Measurements from ENCODE around the gene FAM204A.

The FAM204A gene

DNA sequence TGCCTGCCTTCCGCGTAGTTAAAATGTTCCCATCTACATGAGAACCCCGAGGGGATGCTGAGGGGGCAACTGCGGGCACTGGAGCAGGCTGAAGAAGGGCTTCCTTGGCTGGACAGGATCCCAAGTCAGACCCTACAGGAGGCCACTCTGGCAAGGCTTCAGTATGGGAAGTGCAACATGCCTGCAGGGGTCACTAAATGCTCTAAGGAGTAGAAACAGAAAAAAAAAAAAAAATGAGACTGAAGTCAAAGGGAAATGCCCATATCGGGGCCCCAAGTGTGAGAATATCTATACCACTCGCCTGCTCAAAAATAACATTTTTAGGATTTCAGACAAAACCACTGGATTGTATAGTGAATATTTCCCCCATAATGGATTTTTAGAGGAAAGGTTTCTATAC is 33.5 kb downstream of the FAM204A start:
- peaks cover 16% of the 10 kb centered on the region for H3K36me3 ChIP-seq (ENCODE audit: insufficient read depth, low read length)
- H3K27me3 ChIP-seq (ENCODE audit: insufficient read depth, low read length) = no peaks in the 10 kb centered on the region
- peaks cover 22% of the 10 kb centered on the region for H3K4me1 ChIP-seq (ENCODE audit: control insufficient read depth, insufficient read depth, low read length, unreplicated experiment)
- H3K4me3 ChIP-seq (ENCODE audit: low read depth, low read length) = no peak overlapping the region
- no peak overlapping the region for H2AFZ ChIP-seq (ENCODE audit: low read length, unreplicated experiment)
- H3K79me2 ChIP-seq (ENCODE audit: control insufficient read depth, insufficient read depth, low read length, unreplicated experiment) = no peaks in the 10 kb centered on the region
- no peak overlapping the region for H3K27ac ChIP-seq (ENCODE audit: low read depth, low read length)

DNA sequence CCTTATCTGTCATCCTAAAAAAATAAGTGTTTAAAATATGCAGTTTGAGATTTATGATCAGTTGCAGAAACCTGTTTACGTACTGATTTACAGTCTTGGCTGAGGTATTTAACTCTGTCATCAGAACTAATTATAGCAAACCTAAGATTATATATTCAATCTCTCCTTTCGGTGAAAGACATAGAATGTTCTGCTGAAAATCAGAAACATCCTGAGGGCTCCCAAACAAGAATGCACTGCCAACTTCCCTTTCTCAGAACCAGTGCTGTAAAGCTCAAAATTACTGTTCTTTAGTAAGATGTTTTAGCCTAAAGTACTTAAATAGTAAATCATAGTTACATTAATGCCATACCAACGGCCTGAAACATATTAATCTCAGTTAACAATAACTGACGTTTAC is 34.3 kb downstream of the FAM204A start:
- H3K36me3 ChIP-seq (ENCODE audit: insufficient read depth, low read length) = peaks cover 15% of the 10 kb centered on the region
- H3K4me3 ChIP-seq (ENCODE audit: low read depth, low read length) = no peak overlapping the region
- H3K79me2 ChIP-seq (ENCODE audit: control insufficient read depth, insufficient read depth, low read length, unreplicated experiment) = no peaks in the 10 kb centered on the region
- no peak overlapping the region for H3K27ac ChIP-seq (ENCODE audit: low read depth, low read length)
- H3K27me3 ChIP-seq (ENCODE audit: insufficient read depth, low read length) = no peaks in the 10 kb centered on the region
- peaks cover 22% of the 10 kb centered on the region for H3K4me1 ChIP-seq (ENCODE audit: control insufficient read depth, insufficient read depth, low read length, unreplicated experiment)
- no peak overlapping the region for H2AFZ ChIP-seq (ENCODE audit: low read length, unreplicated experiment)

DNA sequence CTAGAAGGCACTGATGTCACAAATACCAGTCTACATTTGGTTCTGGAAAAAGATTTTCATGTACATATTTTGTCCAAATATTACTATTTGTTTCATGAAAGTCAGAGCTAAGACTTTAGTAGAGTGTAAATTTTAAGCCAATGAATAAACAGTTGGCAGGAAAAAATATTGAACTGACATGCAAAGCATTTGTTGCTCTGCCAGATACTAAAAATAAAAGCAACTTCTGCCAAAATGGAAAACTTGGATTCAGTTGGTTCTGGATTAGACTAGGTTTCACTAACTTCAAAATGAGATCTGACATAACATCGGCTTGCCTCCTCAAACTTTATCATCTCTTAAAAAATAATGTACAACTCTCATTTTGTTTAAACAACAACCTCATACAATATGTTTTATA is 34.9 kb downstream of the FAM204A start:
- no peaks in the 10 kb centered on the region for H3K79me2 ChIP-seq (ENCODE audit: control insufficient read depth, insufficient read depth, low read length, unreplicated experiment)
- H3K27me3 ChIP-seq (ENCODE audit: insufficient read depth, low read length) = no peaks in the 10 kb centered on the region
- peaks cover 22% of the 10 kb centered on the region for H3K4me1 ChIP-seq (ENCODE audit: control insufficient read depth, insufficient read depth, low read length, unreplicated experiment)
- peaks cover 14% of the 10 kb centered on the region for H3K36me3 ChIP-seq (ENCODE audit: insufficient read depth, low read length)
- no peak overlapping the region for H3K27ac ChIP-seq (ENCODE audit: low read depth, low read length)
- H3K4me3 ChIP-seq (ENCODE audit: low read depth, low read length) = no peak overlapping the region
- no peak overlapping the region for H2AFZ ChIP-seq (ENCODE audit: low read length, unreplicated experiment)

DNA sequence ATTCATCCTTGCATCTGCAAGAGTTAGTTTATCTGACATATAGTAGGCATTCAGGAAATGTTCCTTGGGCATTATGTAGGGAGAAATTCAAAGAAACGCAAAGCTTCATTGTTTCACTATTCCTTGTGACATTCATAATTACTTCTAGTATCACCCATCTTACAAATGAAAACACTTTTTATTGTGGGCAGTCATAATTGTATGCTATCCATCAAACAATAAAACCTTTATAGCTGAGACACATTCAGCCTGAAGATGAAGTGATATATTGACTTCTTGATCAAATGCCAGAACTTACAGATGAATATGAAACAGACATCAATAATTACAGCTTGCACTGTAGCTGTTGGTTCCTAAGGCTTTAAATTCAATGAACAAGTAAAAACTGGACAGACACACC is 36.4 kb downstream of the FAM204A start:
- Histone ChIP-seq H3K36me3 (ENCODE audit: insufficient read depth, low read length) (peaks cover 12% of the 10 kb centered on the region), H2AFZ (ENCODE audit: low read length, unreplicated experiment) (no peak overlapping the region), H3K4me1 (ENCODE audit: control insufficient read depth, insufficient read depth, low read length, unreplicated experiment) (peaks cover 12% of the 10 kb centered on the region), H3K79me2 (ENCODE audit: control insufficient read depth, insufficient read depth, low read length, unreplicated experiment) (no peaks in the 10 kb centered on the region), H3K27me3 (ENCODE audit: insufficient read depth, low read length) (no peaks in the 10 kb centered on the region), H3K27ac (ENCODE audit: low read depth, low read length) (no peak overlapping the region), H3K4me3 (ENCODE audit: low read depth, low read length) (no peak overlapping the region)

DNA sequence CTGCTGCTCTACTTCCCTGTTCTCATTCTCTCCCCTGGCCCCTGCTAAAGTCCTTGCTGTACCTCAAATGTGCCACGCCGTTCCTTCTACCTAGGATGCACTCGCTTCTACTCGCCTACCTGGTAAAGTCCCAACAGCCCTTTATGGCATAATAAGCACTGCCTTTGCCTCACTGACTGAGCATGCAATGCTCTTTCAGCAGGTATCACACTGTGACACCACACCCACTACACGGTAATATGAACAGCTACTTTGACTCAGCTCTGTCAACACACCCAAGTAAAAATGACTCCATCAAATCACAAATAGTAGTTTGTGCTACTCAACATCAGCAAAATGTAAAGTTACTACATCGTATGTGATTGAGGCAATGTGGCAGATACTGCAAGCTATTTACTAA is 37.6 kb downstream of the FAM204A start:
- H3K4me3 ChIP-seq (ENCODE audit: low read depth, low read length) = no peak overlapping the region
- no peaks in the 10 kb centered on the region for H3K27me3 ChIP-seq (ENCODE audit: insufficient read depth, low read length)
- no peaks in the 10 kb centered on the region for H3K79me2 ChIP-seq (ENCODE audit: control insufficient read depth, insufficient read depth, low read length, unreplicated experiment)
- H3K4me1 ChIP-seq (ENCODE audit: control insufficient read depth, insufficient read depth, low read length, unreplicated experiment) = peaks cover under 1% of the 10 kb centered on the region
- peaks cover 8% of the 10 kb centered on the region for H3K36me3 ChIP-seq (ENCODE audit: insufficient read depth, low read length)
- H2AFZ ChIP-seq (ENCODE audit: low read length, unreplicated experiment) = no peak overlapping the region
- H3K27ac ChIP-seq (ENCODE audit: low read depth, low read length) = no peak overlapping the region

DNA sequence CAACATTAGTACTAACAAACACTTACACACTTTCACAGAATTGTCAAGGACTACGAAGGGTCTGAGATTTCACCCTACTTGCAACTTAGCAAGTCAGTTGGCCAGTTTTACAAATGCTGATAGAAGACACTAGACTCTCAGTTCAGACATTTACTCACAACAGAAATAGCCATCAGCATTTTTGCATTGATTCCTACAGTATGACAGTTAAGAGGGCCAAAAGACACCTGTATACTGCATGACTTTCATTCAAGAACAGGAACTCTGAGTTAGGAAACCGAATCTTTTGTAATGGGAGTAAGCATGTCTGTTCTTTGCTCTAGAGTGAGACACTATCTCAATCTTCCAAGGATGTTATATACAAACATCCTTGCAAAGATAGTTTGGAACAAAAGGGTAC is 40.9 kb downstream of the FAM204A start:
- Histone ChIP-seq H2AFZ (ENCODE audit: low read length, unreplicated experiment) (no peak overlapping the region), H3K27me3 (ENCODE audit: insufficient read depth, low read length) (no peaks in the 10 kb centered on the region), H3K27ac (ENCODE audit: low read depth, low read length) (no peak overlapping the region), H3K4me1 (ENCODE audit: control insufficient read depth, insufficient read depth, low read length, unreplicated experiment) (no peaks in the 10 kb centered on the region), H3K36me3 (ENCODE audit: insufficient read depth, low read length) (0 out of 2 replicates have a peak, but pooled peaks cover under 1% of the 10 kb centered on the region), H3K4me3 (ENCODE audit: low read depth, low read length) (no peak overlapping the region), H3K79me2 (ENCODE audit: control insufficient read depth, insufficient read depth, low read length, unreplicated experiment) (no peaks in the 10 kb centered on the region)

DNA sequence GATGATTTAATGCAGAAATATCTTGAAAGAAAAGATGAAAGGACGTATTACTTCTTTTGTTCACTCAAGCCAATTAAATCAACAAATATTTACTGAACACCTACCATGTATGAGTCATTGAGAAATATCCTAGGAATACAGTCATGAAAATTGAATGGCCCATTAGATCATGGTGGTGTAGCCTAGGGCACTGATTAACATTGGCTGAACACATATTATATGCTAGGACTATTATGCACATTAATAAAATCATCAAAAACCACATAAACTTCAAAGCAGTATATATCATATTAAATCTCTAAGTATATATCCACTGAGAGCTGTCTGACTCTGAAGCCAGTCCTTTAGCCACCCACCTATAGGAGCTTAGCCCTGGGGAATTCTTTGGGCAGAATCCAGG is 41.8 kb downstream of the FAM204A start:
- H3K36me3 ChIP-seq (ENCODE audit: insufficient read depth, low read length) = no peaks in the 10 kb centered on the region
- no peaks in the 10 kb centered on the region for H3K79me2 ChIP-seq (ENCODE audit: control insufficient read depth, insufficient read depth, low read length, unreplicated experiment)
- no peaks in the 10 kb centered on the region for H3K27me3 ChIP-seq (ENCODE audit: insufficient read depth, low read length)

DNA sequence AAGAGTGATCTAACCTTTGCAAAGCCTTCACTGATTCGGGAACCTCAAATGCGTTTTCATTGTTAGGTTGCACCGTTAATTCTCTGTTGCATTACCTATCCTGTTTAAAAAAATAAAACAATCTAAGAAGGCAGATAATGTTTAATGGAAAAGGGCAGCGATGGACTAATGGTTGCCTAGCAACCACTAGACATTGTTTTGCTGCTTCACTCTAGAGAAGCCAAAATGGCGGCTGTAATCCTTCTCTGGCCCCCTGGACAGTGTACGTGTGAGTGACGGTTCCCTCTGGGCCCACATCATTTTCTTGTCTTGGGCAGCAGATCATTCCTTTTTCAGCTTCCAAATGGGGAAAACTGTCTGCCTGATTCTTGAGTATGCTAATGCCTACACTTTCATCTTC is 43.3 kb downstream of the FAM204A start:
- H3K27ac ChIP-seq (ENCODE audit: low read depth, low read length) = no peak overlapping the region
- H3K27me3 ChIP-seq (ENCODE audit: insufficient read depth, low read length) = peaks cover 13% of the 10 kb centered on the region; the same call in 1 of the 2 replicates
- H3K4me1 ChIP-seq (ENCODE audit: control insufficient read depth, insufficient read depth, low read length, unreplicated experiment) = no peaks in the 10 kb centered on the region
- H3K79me2 ChIP-seq (ENCODE audit: control insufficient read depth, insufficient read depth, low read length, unreplicated experiment) = no peaks in the 10 kb centered on the region
- no peak overlapping the region for H3K4me3 ChIP-seq (ENCODE audit: low read depth, low read length)
- no peak overlapping the region for H2AFZ ChIP-seq (ENCODE audit: low read length, unreplicated experiment)
- no peaks in the 10 kb centered on the region for H3K36me3 ChIP-seq (ENCODE audit: insufficient read depth, low read length)

More for the DNA sequence above, 41.8 kb downstream of the FAM204A start:
- Histone ChIP-seq H2AFZ (ENCODE audit: low read length, unreplicated experiment) (no peak overlapping the region), H3K4me1 (ENCODE audit: control insufficient read depth, insufficient read depth, low read length, unreplicated experiment) (no peaks in the 10 kb centered on the region), H3K27ac (ENCODE audit: low read depth, low read length) (no peak overlapping the region), H3K4me3 (ENCODE audit: low read depth, low read length) (no peak overlapping the region)

DNA sequence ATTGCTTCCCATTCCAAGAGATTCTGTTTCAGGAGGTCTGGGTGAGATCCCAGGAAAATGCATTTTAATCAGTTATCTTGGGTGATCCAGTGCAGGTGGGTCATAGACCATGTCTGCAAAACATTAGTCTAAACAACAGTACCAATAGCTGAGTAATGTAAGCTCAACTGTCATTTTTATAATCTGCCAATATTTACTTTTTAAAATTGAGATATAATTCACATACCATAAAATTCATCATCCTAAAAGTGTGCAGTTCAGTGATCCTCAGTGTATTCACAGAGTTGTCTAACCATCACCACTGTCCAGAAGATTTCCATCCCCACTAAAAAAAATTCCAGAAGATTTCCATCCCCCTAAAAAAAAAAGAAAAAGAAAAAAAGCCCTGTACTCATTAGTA is 51.0 kb downstream of the FAM204A start:
- no peaks in the 10 kb centered on the region for H3K79me2 ChIP-seq (ENCODE audit: control insufficient read depth, insufficient read depth, low read length, unreplicated experiment)
- no peak overlapping the region for H3K4me3 ChIP-seq (ENCODE audit: low read depth, low read length)
- H3K36me3 ChIP-seq (ENCODE audit: insufficient read depth, low read length) = no peaks in the 10 kb centered on the region
- no peak overlapping the region for H2AFZ ChIP-seq (ENCODE audit: low read length, unreplicated experiment)
- H3K4me1 ChIP-seq (ENCODE audit: control insufficient read depth, insufficient read depth, low read length, unreplicated experiment) = no peaks in the 10 kb centered on the region
- H3K27ac ChIP-seq (ENCODE audit: low read depth, low read length) = no peak overlapping the region
- peaks cover 81% of the 10 kb centered on the region for H3K27me3 ChIP-seq (ENCODE audit: insufficient read depth, low read length)

DNA sequence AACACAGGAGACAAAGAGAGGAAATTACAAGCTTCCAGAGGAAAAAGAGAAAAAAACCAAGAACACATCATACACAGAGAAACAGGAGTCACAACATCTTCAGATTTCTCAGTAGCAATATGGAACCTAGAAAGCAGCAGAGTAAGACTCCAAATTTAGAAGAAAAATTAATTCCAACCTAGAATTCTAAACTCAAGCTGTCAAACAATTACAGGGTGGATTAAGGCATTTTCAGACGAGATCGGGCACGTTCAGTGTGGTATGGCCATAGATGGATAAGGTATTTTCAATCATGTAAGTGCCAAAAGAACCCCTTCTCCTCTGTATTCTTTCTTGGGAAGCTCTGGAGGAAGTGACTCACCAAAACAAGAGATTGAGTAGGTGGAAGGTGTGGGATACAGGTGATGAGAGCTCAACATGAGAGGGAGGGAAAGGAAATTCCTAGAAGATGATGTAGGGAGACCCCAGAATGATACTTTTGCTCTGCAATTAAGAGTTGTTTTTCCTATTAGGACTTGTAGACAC is 51.6 kb downstream of the FAM204A start:
- no peaks in the 10 kb centered on the region for H3K79me2 ChIP-seq (ENCODE audit: control insufficient read depth, insufficient read depth, low read length, unreplicated experiment)
- no peaks in the 10 kb centered on the region for H3K36me3 ChIP-seq (ENCODE audit: insufficient read depth, low read length)
- H3K27ac ChIP-seq (ENCODE audit: low read depth, low read length) = no peak overlapping the region
- peaks cover 87% of the 10 kb centered on the region for H3K27me3 ChIP-seq (ENCODE audit: insufficient read depth, low read length)
- H3K4me3 ChIP-seq (ENCODE audit: low read depth, low read length) = no peak overlapping the region
- no peak overlapping the region for H2AFZ ChIP-seq (ENCODE audit: low read length, unreplicated experiment)
- H3K4me1 ChIP-seq (ENCODE audit: control insufficient read depth, insufficient read depth, low read length, unreplicated experiment) = no peaks in the 10 kb centered on the region

DNA sequence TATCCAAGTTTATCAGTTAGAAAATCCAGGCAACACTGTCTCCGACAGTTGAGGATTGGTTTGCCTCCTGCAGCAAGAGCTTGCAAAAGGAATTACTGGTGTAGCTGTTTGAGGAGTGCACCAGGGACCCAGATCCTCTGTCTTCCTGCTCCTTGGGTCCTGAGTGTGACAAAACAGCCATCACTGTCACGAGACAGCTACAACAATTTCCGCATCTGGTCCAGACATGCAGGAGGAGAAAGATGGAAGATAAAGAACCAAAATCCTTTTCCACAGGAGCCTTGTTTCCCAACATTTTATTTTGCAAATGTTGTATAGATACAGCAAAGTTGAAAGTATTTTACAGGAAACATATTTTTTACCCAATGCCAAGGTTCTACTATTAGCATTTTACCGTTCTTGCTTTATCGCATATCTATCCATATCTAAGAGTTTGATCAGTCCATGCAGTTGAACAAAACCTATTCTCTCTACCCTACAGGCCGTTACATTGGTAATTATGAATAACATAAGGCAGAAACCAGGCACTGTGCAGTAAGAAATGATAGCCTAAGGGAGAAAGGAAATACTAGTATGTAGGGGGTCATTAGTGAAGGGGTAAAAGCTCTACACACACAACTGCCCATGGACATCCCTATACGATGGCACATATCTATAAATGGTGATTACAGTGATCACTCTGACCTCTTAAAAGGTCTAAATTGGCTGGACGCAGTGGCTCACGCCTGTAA is 54.9 kb downstream of the FAM204A start:
- Histone ChIP-seq H2AFZ (ENCODE audit: low read length, unreplicated experiment) (no peak overlapping the region), H3K4me3 (ENCODE audit: low read depth, low read length) (no peak overlapping the region), H3K36me3 (ENCODE audit: insufficient read depth, low read length) (no peaks in the 10 kb centered on the region), H3K4me1 (ENCODE audit: control insufficient read depth, insufficient read depth, low read length, unreplicated experiment) (no peaks in the 10 kb centered on the region), H3K27me3 (ENCODE audit: insufficient read depth, low read length) (peaks cover 79% of the 10 kb centered on the region), H3K27ac (ENCODE audit: low read depth, low read length) (no peak overlapping the region), H3K79me2 (ENCODE audit: control insufficient read depth, insufficient read depth, low read length, unreplicated experiment) (no peaks in the 10 kb centered on the region)
